ENCODE data around the gene ATAD3C.
"Not testable (repeated sequence)": the region's sequence is repeated elsewhere in the genome, so short reads cannot be mapped to it uniquely, and the experiment has no call there.

GRCh38 chr1:1455934-1456333, 6.4 kb downstream of the ATAD3C start:
- TF ChIP-seq, protein P1, sequence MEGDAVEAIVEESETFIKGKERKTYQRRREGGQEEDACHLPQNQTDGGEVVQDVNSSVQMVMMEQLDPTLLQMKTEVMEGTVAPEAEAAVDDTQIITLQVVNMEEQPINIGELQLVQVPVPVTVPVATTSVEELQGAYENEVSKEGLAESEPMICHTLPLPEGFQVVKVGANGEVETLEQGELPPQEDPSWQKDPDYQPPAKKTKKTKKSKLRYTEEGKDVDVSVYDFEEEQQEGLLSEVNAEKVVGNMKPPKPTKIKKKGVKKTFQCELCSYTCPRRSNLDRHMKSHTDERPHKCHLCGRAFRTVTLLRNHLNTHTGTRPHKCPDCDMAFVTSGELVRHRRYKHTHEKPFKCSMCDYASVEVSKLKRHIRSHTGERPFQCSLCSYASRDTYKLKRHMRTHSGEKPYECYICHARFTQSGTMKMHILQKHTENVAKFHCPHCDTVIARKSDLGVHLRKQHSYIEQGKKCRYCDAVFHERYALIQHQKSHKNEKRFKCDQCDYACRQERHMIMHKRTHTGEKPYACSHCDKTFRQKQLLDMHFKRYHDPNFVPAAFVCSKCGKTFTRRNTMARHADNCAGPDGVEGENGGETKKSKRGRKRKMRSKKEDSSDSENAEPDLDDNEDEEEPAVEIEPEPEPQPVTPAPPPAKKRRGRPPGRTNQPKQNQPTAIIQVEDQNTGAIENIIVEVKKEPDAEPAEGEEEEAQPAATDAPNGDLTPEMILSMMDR (IDR thresholded peaks at IDR 0.05; ENCODE audit: extremely low read depth in 1 of 2, insufficient read depth in 1 of 2, low read depth in 1 of 2, low read length in 2 of 2) = not testable (repeated sequence)
- TF ChIP-seq POLR2A (IDR thresholded peaks at IDR 0.05; ENCODE audit: low read depth, low read length); EZH2 (IDR thresholded peaks at IDR 0.05; ENCODE audit: borderline replicate concordance, low read depth, low read length, severe bottlenecking); POLR2AphosphoS5 (IDR thresholded peaks at IDR 0.05; ENCODE audit: insufficient read depth, low read depth, low read length): not testable (repeated sequence)

Measured in endothelial cell of umbilical vein (primary cell).